ENCODE results near the gene SLC22A3. TPM values are rescaled to one million over a fixed set of nuclear protein-coding genes. Genes with fewer than 3 reads are reported as not detected.
"Not testable (repeated sequence)": the region's sequence is repeated elsewhere in the genome, so short reads cannot be mapped to it uniquely, and the experiment has no call there.

SLC22A3 gene
- total RNA-seq, 1 donor from 2014 or later, result 8.5 TPM

GRCh38 chr6:160373601-160374000, 25.4 kb downstream of the SLC22A3 start:
- not testable (repeated sequence) for DNase-seq (ENCODE audit: low spot score)

- no peak for DNase-seq (ENCODE audit: low spot score)
Observed at GRCh38 chr6:160374836-160375560, 26.8 kb downstream of the SLC22A3 start.

GRCh38 chr6:160375561-160375949, 27.4 kb downstream of the SLC22A3 start:
- no peak for DNase-seq (ENCODE audit: low spot score)

- DNase-seq (ENCODE audit: low spot score), result no peak
Observed at GRCh38 chr6:160376445-160376844, 28.3 kb downstream of the SLC22A3 start.

- DNase-seq (ENCODE audit: low spot score), result no peak
Observed at GRCh38 chr6:160378218-160378617, 30.0 kb downstream of the SLC22A3 start.

- no peak for DNase-seq (ENCODE audit: low spot score)
Observed at GRCh38 chr6:160378882-160379281, 30.7 kb downstream of the SLC22A3 start.

- no peak for DNase-seq (ENCODE audit: low spot score)
Observed at GRCh38 chr6:160379466-160379865, 31.3 kb downstream of the SLC22A3 start.

- DNase-seq (ENCODE audit: low spot score), result no peak
Observed at GRCh38 chr6:160382946-160383345, 34.8 kb downstream of the SLC22A3 start.

GRCh38 chr6:160386869-160387530, 38.8 kb downstream of the SLC22A3 start:
- DNase-seq (ENCODE audit: low spot score), result peak; percentile 69

GRCh38 chr6:160387916-160388643, 39.9 kb downstream of the SLC22A3 start:
- DNase-seq (ENCODE audit: low spot score), result no peak

GRCh38 chr6:160388922-160389321, 40.7 kb downstream of the SLC22A3 start:
- DNase-seq (ENCODE audit: low spot score), result no peak

- no peak for DNase-seq (ENCODE audit: low spot score)
Observed at GRCh38 chr6:160391419-160392116, 43.4 kb downstream of the SLC22A3 start.

- not testable (repeated sequence) for DNase-seq (ENCODE audit: low spot score)
Observed at GRCh38 chr6:160393442-160393841, 45.3 kb downstream of the SLC22A3 start.

- no peak for DNase-seq (ENCODE audit: low spot score)
Observed at GRCh38 chr6:160393891-160394653, 45.9 kb downstream of the SLC22A3 start.

GRCh38 chr6:160394654-160395035, 46.5 kb downstream of the SLC22A3 start:
- DNase-seq (ENCODE audit: low spot score), result no peak

- no peak for DNase-seq (ENCODE audit: low spot score)
Observed at GRCh38 chr6:160395187-160395586, 47.0 kb downstream of the SLC22A3 start.

- DNase-seq (ENCODE audit: low spot score), result no peak
Observed at GRCh38 chr6:160396292-160396691, 48.1 kb downstream of the SLC22A3 start.

- DNase-seq (ENCODE audit: low spot score), result no peak
Observed at GRCh38 chr6:160398674-160399271, 50.6 kb downstream of the SLC22A3 start.

GRCh38 chr6:160400446-160400845, 52.3 kb downstream of the SLC22A3 start:
- DNase-seq (ENCODE audit: low spot score), result no peak

- DNase-seq (ENCODE audit: low spot score), result no peak
Observed at GRCh38 chr6:160408528-160408927, 60.4 kb downstream of the SLC22A3 start.

GRCh38 chr6:160412993-160413392, 64.8 kb downstream of the SLC22A3 start:
- DNase-seq (ENCODE audit: low spot score), result no peak
